ENCODE measurements around the gene KRABD2. TPM values are rescaled to one million over a fixed set of nuclear protein-coding genes. Genes with fewer than 3 reads are reported as not detected.

KRABD2 gene

Small RNAs within 50 kb of the gene (small RNA-seq; reads per million reads assigned to genes)
- gene RF00265 = 0.20 reads per million

Other genes starting within 250 kb of the KRABD2 start
- 3.2 and 5.2 TPM in 2 replicates for gene PER1, start 224.3 kb downstream of the KRABD2 start, total RNA-seq (2014; rRNA removed; shearing (Covaris generic))
- gene VAMP2, start 213.8 kb downstream of the KRABD2 start, total RNA-seq (2014; rRNA removed; shearing (Covaris generic)) = 2.7 and 4.6 TPM in 2 replicates
- gene TMEM107, start 200.3 kb downstream of the KRABD2 start, total RNA-seq (2014; rRNA removed; shearing (Covaris generic)) = 12.3 and 14.5 TPM in 2 replicates
- gene BORCS6, start 186.5 kb downstream of the KRABD2 start, total RNA-seq (2014; rRNA removed; shearing (Covaris generic)) = 6.5 and 9.9 TPM in 2 replicates
- 147 and 161 TPM in 2 replicates for gene AURKB, start 166.1 kb downstream of the KRABD2 start, total RNA-seq (2014; rRNA removed; shearing (Covaris generic))
- 5.2 and 6.9 TPM in 2 replicates for gene CTC1, start 128.6 kb downstream of the KRABD2 start, total RNA-seq (2014; rRNA removed; shearing (Covaris generic))
- 55.3 and 55.4 TPM in 2 replicates for gene PFAS, start 127.4 kb downstream of the KRABD2 start, total RNA-seq (2014; rRNA removed; shearing (Covaris generic))
- gene RANGRF, start 88.0 kb downstream of the KRABD2 start, total RNA-seq (2014; rRNA removed; shearing (Covaris generic)) = 13.0 and 15.9 TPM in 2 replicates
- 0.48 and 5.1 TPM in 2 replicates for gene SLC25A35, start 81.3 kb downstream of the KRABD2 start, total RNA-seq (2014; rRNA removed; shearing (Covaris generic))
- 0.10 and 0.27 TPM in 2 replicates for gene ARHGEF15, start 66.5 kb downstream of the KRABD2 start, total RNA-seq (2014; rRNA removed; shearing (Covaris generic))
- gene ODF4, start 36.9 kb downstream of the KRABD2 start, total RNA-seq (2014; rRNA removed; shearing (Covaris generic)) = not detected in 2 replicates
- 2,438 and 3,072 TPM in 2 replicates for gene RPL26, start 6.5 kb upstream of the KRABD2 start, total RNA-seq (2014; rRNA removed; shearing (Covaris generic))
- gene RNF222, start 21.1 kb upstream of the KRABD2 start, total RNA-seq (2014; rRNA removed; shearing (Covaris generic)) = not detected in 2 replicates
- 21.9 and 35.4 TPM in 2 replicates for gene NDEL1, start 59.2 kb upstream of the KRABD2 start, total RNA-seq (2014; rRNA removed; shearing (Covaris generic))

Measured in HT1080 (cell line).